ENCODE data around the gene NIT1. TPM values are rescaled to one million over a fixed set of nuclear protein-coding genes. Genes with fewer than 3 reads are reported as not detected.

NIT1 gene
- total and polyA plus RNA-seq, 2 donors (not counting 3 experiments of a cell fraction or from before 2014, with no cell fraction given): 20.3 to 26.5 TPM

DNA sequence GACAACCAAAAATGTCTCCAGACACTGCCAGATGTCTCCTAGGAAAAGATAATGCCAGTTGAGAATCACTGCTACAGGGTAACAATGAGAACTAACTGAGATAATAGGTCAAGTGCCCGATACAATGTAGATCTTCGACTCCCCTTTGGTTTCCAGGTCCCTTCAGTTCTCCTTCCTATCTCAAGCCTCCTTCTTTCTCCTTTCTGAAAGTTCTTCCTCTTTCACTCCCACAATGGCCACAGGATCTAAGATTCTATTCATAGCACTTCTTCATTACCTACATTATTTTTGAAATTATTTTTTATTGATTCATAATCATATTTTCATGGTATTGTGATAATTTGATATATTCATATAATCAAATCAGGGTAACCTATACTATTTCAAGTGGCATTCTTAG lies 6.4 kb upstream of the NIT1 start:
- FAIRE-seq: no peak
- H2AFZ ChIP-seq (ENCODE audit: low read depth, low read length): no peak overlapping the region
- dilution Hi-C loops (cut with MboI; ENCODE audit: extremely low pct_ligation_motif_present, low sequenced_read_pairs) (no loop called here), intact Hi-C loops (cut with micrococcal nuclease) (no loop called here)
- H4K20me1 ChIP-seq (replicated peaks; ENCODE audit: control insufficient read depth, extremely low read depth, insufficient read depth, low read length): no peaks in the 10 kb centered on the region
- H3K27ac ChIP-seq (ENCODE audit: insufficient read depth, low read depth, low read length): no peak overlapping the region
- peaks cover 94% of the 10 kb centered on the region for H3K79me2 ChIP-seq (ENCODE audit: control insufficient read depth, insufficient read depth, low read length)
- H3K9me3 ChIP-seq (replicated peaks; ENCODE audit: control insufficient read depth, insufficient read depth, low read length): no peaks in the 10 kb centered on the region
- no peaks in the 10 kb centered on the region for H3K27me3 ChIP-seq (ENCODE audit: control insufficient read depth in 2 of 2, insufficient read depth in 2 of 2, low read length in 2 of 2)
- H3K36me3 ChIP-seq (ENCODE audit: control insufficient read depth in 2 of 2, extremely low read depth in 1 of 2, insufficient read depth in 2 of 2, low read length in 2 of 2): no peaks in the 10 kb centered on the region
- no peaks in the 10 kb centered on the region for H3K9me1 ChIP-seq (replicated peaks; ENCODE audit: control insufficient read depth, extremely low read depth, insufficient read depth, low read length)
- TF ChIP-seq MYC (IDR thresholded peaks at IDR 0.05; ENCODE audit: low read depth, low read length) (no peak), GATA2 (IDR thresholded peaks at IDR 0.05; ENCODE audit: insufficient read depth, insufficient read length, low read depth, low read length) (no peak), POLR2AphosphoS5 (IDR thresholded peaks at IDR 0.05; ENCODE audit: insufficient read depth, low read depth, low read length) (no peak), FOS (IDR thresholded peaks at IDR 0.05; ENCODE audit: borderline replicate concordance, insufficient read depth, low read length) (no peak), JUN (IDR thresholded peaks at IDR 0.05; ENCODE audit: borderline replicate concordance, insufficient read depth, insufficient read length, low read depth) (no peak), POLR2A (IDR thresholded peaks at IDR 0.05; ENCODE audit: low read depth, low read length) (no peak)
- TF ChIP-seq, protein P1, sequence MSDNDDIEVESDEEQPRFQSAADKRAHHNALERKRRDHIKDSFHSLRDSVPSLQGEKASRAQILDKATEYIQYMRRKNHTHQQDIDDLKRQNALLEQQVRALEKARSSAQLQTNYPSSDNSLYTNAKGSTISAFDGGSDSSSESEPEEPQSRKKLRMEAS (IDR thresholded peaks at IDR 0.05; ENCODE audit: insufficient read depth, insufficient read length): no peak
- TF ChIP-seq, protein P2, sequence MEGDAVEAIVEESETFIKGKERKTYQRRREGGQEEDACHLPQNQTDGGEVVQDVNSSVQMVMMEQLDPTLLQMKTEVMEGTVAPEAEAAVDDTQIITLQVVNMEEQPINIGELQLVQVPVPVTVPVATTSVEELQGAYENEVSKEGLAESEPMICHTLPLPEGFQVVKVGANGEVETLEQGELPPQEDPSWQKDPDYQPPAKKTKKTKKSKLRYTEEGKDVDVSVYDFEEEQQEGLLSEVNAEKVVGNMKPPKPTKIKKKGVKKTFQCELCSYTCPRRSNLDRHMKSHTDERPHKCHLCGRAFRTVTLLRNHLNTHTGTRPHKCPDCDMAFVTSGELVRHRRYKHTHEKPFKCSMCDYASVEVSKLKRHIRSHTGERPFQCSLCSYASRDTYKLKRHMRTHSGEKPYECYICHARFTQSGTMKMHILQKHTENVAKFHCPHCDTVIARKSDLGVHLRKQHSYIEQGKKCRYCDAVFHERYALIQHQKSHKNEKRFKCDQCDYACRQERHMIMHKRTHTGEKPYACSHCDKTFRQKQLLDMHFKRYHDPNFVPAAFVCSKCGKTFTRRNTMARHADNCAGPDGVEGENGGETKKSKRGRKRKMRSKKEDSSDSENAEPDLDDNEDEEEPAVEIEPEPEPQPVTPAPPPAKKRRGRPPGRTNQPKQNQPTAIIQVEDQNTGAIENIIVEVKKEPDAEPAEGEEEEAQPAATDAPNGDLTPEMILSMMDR (IDR thresholded peaks at IDR 0.05; ENCODE audit: extremely low read depth in 1 of 2, insufficient read depth in 1 of 2, low read depth in 1 of 2, low read length in 2 of 2): no peak
- H3K4me1 ChIP-seq (ENCODE audit: control insufficient read depth, extremely low read depth, insufficient read depth, low read length): peaks cover 34% of the 10 kb centered on the region
- no peak overlapping the region for H3K4me2 ChIP-seq (ENCODE audit: insufficient read depth, low read length)
- H3K9ac ChIP-seq (replicated peaks; ENCODE audit: extremely low read depth, insufficient read depth, low read length): no peak overlapping the region
- ChIA-PET POLR2A (no interaction called here), CTCF (interaction anchor here (1.0 to 2.0 kb wide), 3 partner anchors 12 to 115 kb away, joined by 5 to 9 read pairs (median 5); no protein-coding TSS in a partner anchor)
- no peak for DNase-seq (ENCODE audit: low read depth, low spot score)
- no peak overlapping the region for H3K4me3 ChIP-seq (replicated peaks in 1 of 3; ENCODE audit: insufficient read depth in 1 of 3, low read depth in 1 of 3, low read length in 3 of 3)
- no TSS peak for BruUV-seq (replicated peaks)

Data from endothelial cell of umbilical vein (primary cell).